Natural killer cell (primary cell): Measurements from ENCODE around the gene STK32C. TPM values are rescaled to one million over a fixed set of nuclear protein-coding genes. Genes with fewer than 3 reads are reported as not detected.

Experiments used
- ATAC-seq, 3 donors: fragments of 150-1000 bp in 2 of 3; fragments of 200-7000 bp in 1 of 3; cut with Tn5 transposase; 1 replicate in 1 of 3; 2 replicates in 2 of 3; pipeline ENCODE4 v1.10.0; 2021; ENCODE audit warnings: mild to moderate bottlenecking in 2 of 3, moderate library complexity in 2 of 3
- DNase-seq, 2 donors: peaks; one replicate each; pipeline versions ENCODE4 v3.0.0 to v3.0.0-alpha.2; 2013 to 2021; ENCODE audit warnings: mixed read lengths in 1 of 2
- H3K27ac ChIP-seq: one replicate; pipeline ENCODE4 v1.5.1; 2013; ENCODE audit warnings: mild to moderate bottlenecking, low read length
- H3K27me3 ChIP-seq: one replicate; pipeline ENCODE4 v1.6.1; 2013; ENCODE audit warnings: low read length; ENCODE audit not compliant: control insufficient read depth, insufficient read depth
- H3K36me3 ChIP-seq: one replicate; pipeline ENCODE4 v1.6.1; 2013; ENCODE audit warnings: low read length; ENCODE audit not compliant: control insufficient read depth, insufficient read depth
- H3K4me1 ChIP-seq: one replicate; pipeline ENCODE4 v1.6.1; 2013; ENCODE audit warnings: low read length; ENCODE audit not compliant: control insufficient read depth, insufficient read depth
- H3K4me3 ChIP-seq: one replicate; pipeline ENCODE4 v1.5.1; 2013; ENCODE audit warnings: low read length
- H3K9me3 ChIP-seq: one replicate; pipeline ENCODE4 v1.6.1; 2013; ENCODE audit warnings: low read length; ENCODE audit not compliant: control insufficient read depth, insufficient read depth
- H3K27ac Mint-ChIP-seq, 2 donors: one replicate each; pipeline ENCODE4 v1.8.0; 2022; ENCODE audit warnings: mild to moderate bottlenecking in 2 of 2, mixed read lengths in 2 of 2, moderate library complexity in 1 of 2
- H3K27me3 Mint-ChIP-seq, 2 donors: one replicate each; pipeline ENCODE4 v1.8.0; 2022; ENCODE audit warnings: low read depth in 2 of 2, mixed read lengths in 2 of 2
- H3K36me3 Mint-ChIP-seq: one replicate; pipeline ENCODE4 v1.8.0; 2022; ENCODE audit warnings: mixed read lengths
- H3K4me1 Mint-ChIP-seq, 2 donors: one replicate each; pipeline ENCODE4 v1.8.0; 2022; ENCODE audit warnings: mixed read lengths in 2 of 2
- H3K4me3 Mint-ChIP-seq: one replicate; pipeline ENCODE4 v1.8.0; 2022; ENCODE audit warnings: mild to moderate bottlenecking, moderate library complexity, mixed read lengths
- H3K9me3 Mint-ChIP-seq, 2 donors: one replicate each; pipeline ENCODE4 v1.8.0; 2022; ENCODE audit warnings: mixed read lengths in 2 of 2
- WGBS: methylation state at CpG from one replicate; pipeline ENCODE4 v1.1.7; 2013; ENCODE audit warnings: missing lambda C conversion rate; ENCODE audit not compliant: insufficient coverage; 5-methylcytosine and 5-hydroxymethylcytosine counted together
- intact Hi-C: fragments of 100-400 bp; cut with micrococcal nuclease; formaldehyde crosslinking; loops from one replicate; pipeline ENCODE4 v1.14.2; 2022
- total RNA-seq, 4 donors: library from RNA; stranded (reverse); fragments of 120-200 nt in 1 of 4; gene quantifications; one replicate each; pipeline versions ENCODE4 v1.2.3 to v1.2.4, GENCODE V29; 2013 to 2022
- TF ChIP-seq, protein P1 (sequence below): fragments of 200-600 bp; IDR thresholded peaks from one replicate; pipeline ENCODE4 v1.8.0; 2022; ENCODE audit warnings: antibody characterized with exemption

The STK32C gene
- total RNA-seq, 3 donors from 2014 or later (not counting 1 experiment from before 2014, with no cell fraction given): 12.7 to 22.1 (median 17.9) TPM

DNA sequence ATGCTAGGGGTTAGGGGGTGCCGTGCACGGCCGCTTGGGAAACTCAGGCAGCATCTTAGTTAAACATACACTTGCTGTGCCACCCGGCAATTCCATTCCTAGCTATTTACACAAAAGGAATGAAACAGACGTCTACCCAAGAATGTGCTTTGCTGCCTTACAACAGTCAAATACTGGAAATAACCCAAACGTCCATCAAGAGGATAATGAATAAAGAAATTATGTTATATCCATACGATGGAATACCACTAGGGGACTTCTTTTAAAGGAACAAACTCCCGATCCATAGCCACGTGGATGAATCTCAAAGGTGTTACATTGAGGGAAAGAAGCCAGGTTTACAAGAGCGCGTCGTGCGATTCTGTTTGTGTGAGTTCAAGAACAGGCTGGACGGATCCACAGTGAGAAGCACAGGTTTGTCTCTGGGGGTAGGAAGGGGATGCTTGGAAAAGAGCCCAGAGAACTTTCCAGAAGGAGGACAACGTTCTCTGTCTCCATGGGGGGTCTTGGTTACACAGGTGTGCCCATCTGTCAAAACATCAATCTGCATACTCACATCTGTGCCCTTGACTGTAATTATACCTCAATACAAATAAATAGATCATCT, 41.8 kb downstream of the STK32C start:
- Mint-ChIP-seq H3K9me3 (no peaks in the 10 kb centered on the region), H3K27ac (no peak overlapping the region), H3K4me3 (no peak overlapping the region), H3K36me3 (no peaks in the 10 kb centered on the region), H3K4me1 (peaks cover 12 to 15% of the 10 kb centered on the region in 2 donors), H3K27me3 (no peaks in the 10 kb centered on the region)
- H3K27me3 ChIP-seq: no peaks in the 10 kb centered on the region
- no peaks in the 10 kb centered on the region for H3K36me3 ChIP-seq
- no peaks in the 10 kb centered on the region for H3K9me3 ChIP-seq
- intact Hi-C loops: no loop called here
- no peaks in the 10 kb centered on the region for H3K4me1 ChIP-seq
- ATAC-seq (no peak), DNase-seq (no peak)
- no peak overlapping the region for H3K4me3 ChIP-seq
- 91% methylated on average over 13 of the region's 15 CpGs for WGBS
- H3K27ac ChIP-seq: no peak overlapping the region
- TF ChIP-seq, protein P1, sequence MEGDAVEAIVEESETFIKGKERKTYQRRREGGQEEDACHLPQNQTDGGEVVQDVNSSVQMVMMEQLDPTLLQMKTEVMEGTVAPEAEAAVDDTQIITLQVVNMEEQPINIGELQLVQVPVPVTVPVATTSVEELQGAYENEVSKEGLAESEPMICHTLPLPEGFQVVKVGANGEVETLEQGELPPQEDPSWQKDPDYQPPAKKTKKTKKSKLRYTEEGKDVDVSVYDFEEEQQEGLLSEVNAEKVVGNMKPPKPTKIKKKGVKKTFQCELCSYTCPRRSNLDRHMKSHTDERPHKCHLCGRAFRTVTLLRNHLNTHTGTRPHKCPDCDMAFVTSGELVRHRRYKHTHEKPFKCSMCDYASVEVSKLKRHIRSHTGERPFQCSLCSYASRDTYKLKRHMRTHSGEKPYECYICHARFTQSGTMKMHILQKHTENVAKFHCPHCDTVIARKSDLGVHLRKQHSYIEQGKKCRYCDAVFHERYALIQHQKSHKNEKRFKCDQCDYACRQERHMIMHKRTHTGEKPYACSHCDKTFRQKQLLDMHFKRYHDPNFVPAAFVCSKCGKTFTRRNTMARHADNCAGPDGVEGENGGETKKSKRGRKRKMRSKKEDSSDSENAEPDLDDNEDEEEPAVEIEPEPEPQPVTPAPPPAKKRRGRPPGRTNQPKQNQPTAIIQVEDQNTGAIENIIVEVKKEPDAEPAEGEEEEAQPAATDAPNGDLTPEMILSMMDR: no peak

DNA sequence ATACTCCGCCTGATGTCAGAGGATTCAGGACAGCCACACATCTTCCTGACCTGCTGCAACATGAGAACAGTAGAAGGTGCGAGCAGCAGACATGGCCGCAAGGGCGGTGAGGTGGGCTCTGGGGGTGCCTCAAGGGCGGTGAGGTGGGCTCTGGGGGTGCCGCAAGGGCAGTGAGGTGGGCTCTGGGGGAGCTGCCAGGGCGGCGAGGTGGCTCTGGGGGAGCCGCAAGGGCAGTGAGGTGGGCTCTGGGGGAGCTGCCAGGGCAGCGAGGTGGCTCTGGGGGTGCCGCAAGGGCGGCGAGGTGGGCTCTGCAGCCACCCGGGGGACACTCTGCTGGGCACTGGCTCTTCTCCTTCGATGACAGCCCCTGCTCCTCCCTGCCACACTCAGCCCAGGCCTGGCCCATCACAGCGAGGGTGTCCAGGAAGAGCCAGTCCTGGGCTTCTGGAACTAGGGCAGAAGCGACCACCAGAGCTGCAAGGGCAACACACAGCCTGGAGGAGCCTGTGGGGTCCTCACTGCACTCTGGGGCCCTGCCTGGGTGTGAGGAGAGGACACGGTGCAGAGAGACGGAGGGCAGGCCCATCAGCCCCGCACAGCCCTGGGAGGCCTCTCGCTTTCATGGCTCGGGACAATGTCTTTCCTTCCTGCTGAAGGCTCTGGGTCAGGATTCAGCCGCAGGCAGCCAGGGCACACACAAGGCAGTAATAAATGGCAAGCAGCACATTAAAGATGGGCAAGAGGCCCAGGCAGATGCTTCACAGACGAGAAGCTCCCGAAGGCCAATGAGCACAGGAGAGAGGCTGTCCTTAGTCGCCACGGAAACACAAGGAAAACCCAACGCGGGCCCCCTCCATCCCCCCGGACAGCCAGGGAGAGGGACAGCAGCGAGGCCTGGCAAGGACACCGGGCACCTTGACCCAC, 42.5 kb downstream of the STK32C start:
- H3K4me3 Mint-ChIP-seq: no peak overlapping the region
- H3K27ac Mint-ChIP-seq: no peak overlapping the region
- TF ChIP-seq, protein P1: no peak
- DNase-seq (no peak), ATAC-seq (peak in 1 of 3 donors; percentile 38)
- Histone ChIP-seq H3K36me3 (no peaks in the 10 kb centered on the region), H3K4me3 (no peak overlapping the region), H3K9me3 (no peaks in the 10 kb centered on the region), H3K27ac (no peak overlapping the region), H3K4me1 (no peaks in the 10 kb centered on the region), H3K27me3 (no peaks in the 10 kb centered on the region)
- no peaks in the 10 kb centered on the region for H3K9me3 Mint-ChIP-seq
- no peaks in the 10 kb centered on the region for H3K27me3 Mint-ChIP-seq
- no peaks in the 10 kb centered on the region for H3K36me3 Mint-ChIP-seq
- intact Hi-C loops: no loop called here
- WGBS: 91% methylated on average over 32 of the region's 32 CpGs
- peaks cover 12 to 15% of the 10 kb centered on the region in 2 donors for H3K4me1 Mint-ChIP-seq

DNA sequence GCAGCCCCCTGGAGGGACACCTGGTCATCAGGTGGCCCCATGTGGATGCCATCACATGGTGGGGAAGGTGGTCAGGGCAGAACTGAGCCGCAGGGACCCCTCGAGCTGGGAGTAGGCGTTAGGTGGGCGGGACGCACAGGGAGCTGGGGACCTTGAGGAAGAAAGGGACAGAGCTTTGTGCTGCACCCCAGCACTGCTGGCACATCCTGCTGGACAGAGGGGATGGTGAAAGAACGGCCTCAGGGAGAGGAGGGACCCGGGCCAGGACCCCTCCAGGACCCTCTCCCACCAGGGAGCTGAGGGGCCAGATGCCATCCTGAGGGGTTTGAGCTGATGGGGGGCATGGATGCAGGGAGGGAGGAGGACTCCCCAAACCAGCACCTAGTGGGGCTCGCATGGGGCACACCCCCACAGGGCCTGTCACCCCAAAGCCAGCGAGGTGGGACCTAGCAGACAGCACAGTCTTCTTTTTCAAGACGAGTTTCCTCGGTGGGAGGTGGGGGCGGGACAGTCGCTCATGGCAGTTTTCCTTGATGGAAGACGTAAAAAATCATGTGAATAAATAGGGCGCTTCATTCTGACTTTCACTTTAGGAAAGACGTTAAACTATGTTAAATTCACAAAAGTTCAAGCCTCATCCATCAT, 43.3 kb downstream of the STK32C start:
- H3K9me3 ChIP-seq: no peaks in the 10 kb centered on the region
- no peaks in the 10 kb centered on the region for H3K4me1 ChIP-seq
- no peaks in the 10 kb centered on the region for H3K27me3 Mint-ChIP-seq
- H3K27ac ChIP-seq: no peak overlapping the region
- no peak overlapping the region for H3K4me3 Mint-ChIP-seq
- H3K4me1 Mint-ChIP-seq: peaks cover 12 to 15% of the 10 kb centered on the region in 2 donors
- no peak for ATAC-seq
- WGBS: 88% methylated on average over 15 of the region's 16 CpGs
- H3K9me3 Mint-ChIP-seq: no peaks in the 10 kb centered on the region
- DNase-seq: no peak
- TF ChIP-seq, protein P1: no peak
- no peaks in the 10 kb centered on the region for H3K36me3 Mint-ChIP-seq
- H3K27me3 ChIP-seq: no peaks in the 10 kb centered on the region
- H3K4me3 ChIP-seq: no peak overlapping the region
- no peak overlapping the region for H3K27ac Mint-ChIP-seq
- intact Hi-C loops: no loop called here
- H3K36me3 ChIP-seq: no peaks in the 10 kb centered on the region
